Endothelial cell (in vitro differentiated cells): ENCODE results near the gene ELMO3. TPM values are rescaled to one million over a fixed set of nuclear protein-coding genes. Genes with fewer than 3 reads are reported as not detected.

Experiments
- DNase-seq: peaks from one replicate; pipeline ENCODE4 v3.0.0; 2021; ENCODE audit warnings: low spot score
- H3K27ac Mint-ChIP-seq: one replicate; pipeline ENCODE4 v1.8.0; 2021; ENCODE audit warnings: mixed read lengths, inconsistent platforms; ENCODE audit not compliant: unreplicated experiment
- H3K27me3 Mint-ChIP-seq: one replicate; pipeline ENCODE4 v1.8.0; 2021; ENCODE audit warnings: mild to moderate bottlenecking, moderate library complexity, mixed read lengths, inconsistent platforms; ENCODE audit not compliant: unreplicated experiment
- H3K36me3 Mint-ChIP-seq: one replicate; pipeline ENCODE4 v1.8.0; 2021; ENCODE audit warnings: mild to moderate bottlenecking, low read depth, mixed read lengths, inconsistent platforms; ENCODE audit not compliant: unreplicated experiment
- H3K4me1 Mint-ChIP-seq: one replicate; pipeline ENCODE4 v1.8.0; 2021; ENCODE audit warnings: mild to moderate bottlenecking, mixed read lengths, inconsistent platforms; ENCODE audit not compliant: unreplicated experiment
- H3K4me3 Mint-ChIP-seq: one replicate; pipeline ENCODE4 v1.8.0; 2021; ENCODE audit warnings: mild to moderate bottlenecking, mixed read lengths, inconsistent platforms; ENCODE audit not compliant: unreplicated experiment
- H3K9me3 Mint-ChIP-seq: one replicate; pipeline ENCODE4 v1.8.0; 2021; ENCODE audit warnings: mixed read lengths, inconsistent platforms; ENCODE audit not compliant: unreplicated experiment
- total RNA-seq: library from RNA; stranded (reverse); fragmentation: NEBNext Ultra II Directional; extraction: Animal tissue kit (Norgen Biotek cat#: 25700); gene quantifications from one replicate; pipeline ENCODE4 v1.2.1, GENCODE V29; 2021; ENCODE audit not compliant: unreplicated experiment
- TF ChIP-seq, protein P1 (sequence below): fragments of 200-600 bp; sonication (generic); IDR thresholded peaks from one replicate; pipeline ENCODE4 v1.5.0; 2021; ENCODE audit warnings: antibody characterized with exemption; ENCODE audit not compliant: unreplicated experiment

Gene ELMO3
- total RNA-seq, 1 donor from 2014 or later = 25.3 TPM

DNA sequence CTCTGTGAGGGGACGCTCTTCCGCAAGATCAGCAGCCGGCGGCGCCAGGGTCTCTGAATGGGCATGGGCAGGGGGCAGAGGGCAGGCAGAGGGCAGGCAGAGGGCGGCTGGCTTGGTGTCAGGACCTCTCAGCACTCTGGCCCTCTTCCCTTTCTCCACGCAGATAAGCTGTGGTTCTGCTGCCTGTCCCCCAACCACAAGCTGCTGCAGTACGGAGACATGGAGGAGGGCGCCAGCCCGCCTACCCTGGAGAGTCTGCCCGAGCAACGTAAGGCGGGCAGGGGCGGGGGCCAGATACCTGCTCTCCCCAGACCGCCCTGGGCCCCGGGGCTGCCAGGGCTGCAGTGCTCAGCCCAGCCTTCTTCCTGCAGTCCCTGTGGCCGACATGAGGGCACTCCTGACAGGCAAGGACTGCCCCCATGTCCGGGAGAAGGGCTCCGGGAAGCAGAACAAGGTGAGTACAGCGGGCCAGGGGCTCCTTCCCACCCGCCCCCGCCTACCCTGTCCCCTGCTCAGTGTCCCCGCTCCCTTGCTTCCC is 4.1 kb downstream of the ELMO3 start:
- Mint-ChIP-seq H3K36me3 (peaks cover 6% of the 10 kb centered on the region), H3K9me3 (no peaks in the 10 kb centered on the region), H3K4me1 (peaks cover 9% of the 10 kb centered on the region), H3K4me3 (no peak overlapping the region), H3K27me3 (peaks cover 19% of the 10 kb centered on the region), H3K27ac (no peak overlapping the region)
- no peak for DNase-seq
- TF ChIP-seq, protein P1, sequence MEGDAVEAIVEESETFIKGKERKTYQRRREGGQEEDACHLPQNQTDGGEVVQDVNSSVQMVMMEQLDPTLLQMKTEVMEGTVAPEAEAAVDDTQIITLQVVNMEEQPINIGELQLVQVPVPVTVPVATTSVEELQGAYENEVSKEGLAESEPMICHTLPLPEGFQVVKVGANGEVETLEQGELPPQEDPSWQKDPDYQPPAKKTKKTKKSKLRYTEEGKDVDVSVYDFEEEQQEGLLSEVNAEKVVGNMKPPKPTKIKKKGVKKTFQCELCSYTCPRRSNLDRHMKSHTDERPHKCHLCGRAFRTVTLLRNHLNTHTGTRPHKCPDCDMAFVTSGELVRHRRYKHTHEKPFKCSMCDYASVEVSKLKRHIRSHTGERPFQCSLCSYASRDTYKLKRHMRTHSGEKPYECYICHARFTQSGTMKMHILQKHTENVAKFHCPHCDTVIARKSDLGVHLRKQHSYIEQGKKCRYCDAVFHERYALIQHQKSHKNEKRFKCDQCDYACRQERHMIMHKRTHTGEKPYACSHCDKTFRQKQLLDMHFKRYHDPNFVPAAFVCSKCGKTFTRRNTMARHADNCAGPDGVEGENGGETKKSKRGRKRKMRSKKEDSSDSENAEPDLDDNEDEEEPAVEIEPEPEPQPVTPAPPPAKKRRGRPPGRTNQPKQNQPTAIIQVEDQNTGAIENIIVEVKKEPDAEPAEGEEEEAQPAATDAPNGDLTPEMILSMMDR = no peak

DNA sequence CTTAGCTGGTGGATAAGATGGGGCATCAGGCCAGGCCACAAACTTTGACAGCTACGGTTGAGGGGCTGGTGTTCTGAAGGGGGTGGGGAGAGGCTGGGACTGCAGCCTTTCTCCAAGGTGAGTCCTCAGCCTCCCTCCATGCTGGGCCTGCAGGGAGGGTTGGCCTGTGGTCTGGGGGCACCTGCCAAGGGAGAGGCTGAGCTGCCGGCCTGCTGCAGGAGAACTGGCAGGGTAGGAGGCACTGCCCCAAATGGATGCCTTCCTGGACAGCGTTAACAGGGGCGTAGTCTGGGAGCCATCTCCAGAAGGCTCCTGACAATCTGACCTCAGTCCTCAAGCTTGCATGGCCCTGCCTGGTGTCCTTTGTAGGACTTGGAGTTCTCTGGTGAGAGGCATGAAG is 5.1 kb downstream of the ELMO3 start:
- H3K36me3 Mint-ChIP-seq = peaks cover 7% of the 10 kb centered on the region
- H3K4me1 Mint-ChIP-seq = peaks cover 10% of the 10 kb centered on the region
- no peak overlapping the region for H3K4me3 Mint-ChIP-seq
- H3K27me3 Mint-ChIP-seq = peaks cover 18% of the 10 kb centered on the region
- no peak overlapping the region for H3K27ac Mint-ChIP-seq
- no peak for DNase-seq
- H3K9me3 Mint-ChIP-seq = no peaks in the 10 kb centered on the region
- TF ChIP-seq, protein P1 = no peak

DNA sequence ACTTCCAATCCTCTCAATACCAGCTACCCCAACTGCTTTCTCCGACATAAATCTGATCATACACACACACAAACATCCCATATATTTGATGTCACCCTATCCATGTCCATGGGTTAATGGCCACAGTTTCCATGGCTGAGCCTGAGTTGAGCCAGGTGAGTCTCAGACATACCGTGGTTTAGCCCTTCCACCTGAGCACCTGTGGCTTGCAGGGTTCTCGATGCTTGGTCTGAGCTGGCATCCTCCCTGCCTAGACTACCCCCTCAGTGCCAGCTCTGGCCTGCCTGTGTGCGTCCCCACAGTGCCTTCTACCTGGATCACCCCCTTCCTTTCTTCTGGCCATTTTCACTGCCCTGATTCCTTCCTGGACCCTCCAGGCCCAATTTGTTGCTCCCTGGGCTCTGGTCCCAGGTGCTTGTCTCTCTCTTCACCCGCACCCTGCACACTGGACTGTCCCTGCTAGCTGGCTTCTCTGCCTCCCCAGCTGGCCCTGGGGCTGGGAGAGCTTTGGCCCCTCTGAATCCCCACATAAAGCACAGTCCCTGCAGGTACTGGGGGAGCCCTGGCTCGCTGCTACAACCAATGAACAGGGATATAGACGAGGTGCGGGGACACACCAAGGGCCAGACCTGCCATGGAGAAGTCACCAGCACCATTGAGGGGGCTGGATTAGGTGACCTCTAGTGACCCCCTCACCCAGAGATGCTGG is 7.4 kb downstream of the ELMO3 start:
- H3K4me1 Mint-ChIP-seq = peaks cover 12% of the 10 kb centered on the region
- H3K9me3 Mint-ChIP-seq = no peaks in the 10 kb centered on the region
- peak overlapping the region; percentile 80 for H3K27ac Mint-ChIP-seq
- TF ChIP-seq, protein P1 = no peak
- peaks cover 11% of the 10 kb centered on the region for H3K36me3 Mint-ChIP-seq
- no peak for DNase-seq
- peak overlapping the region; percentile 64 for H3K4me3 Mint-ChIP-seq
- peaks cover 17% of the 10 kb centered on the region for H3K27me3 Mint-ChIP-seq

DNA sequence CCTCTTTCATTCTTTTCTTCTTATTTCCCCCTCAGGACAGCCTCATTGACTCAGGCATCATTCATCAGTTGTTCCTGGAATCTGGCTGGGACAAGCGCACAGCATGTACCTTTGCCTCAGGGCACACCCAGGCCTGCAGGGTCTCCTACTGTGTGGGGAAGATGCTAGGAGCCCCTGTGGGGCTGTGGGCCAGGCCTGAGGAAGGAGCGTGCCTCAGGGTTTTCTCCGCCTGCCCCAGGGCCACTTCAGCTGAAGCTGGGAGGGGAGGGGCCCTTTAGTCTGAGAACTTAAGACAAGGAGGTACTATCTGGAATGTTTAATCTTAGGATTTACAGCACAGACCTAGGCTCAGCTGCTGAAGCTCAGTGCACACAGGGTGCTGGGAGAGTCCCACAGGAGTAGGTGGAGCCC is 7.9 kb downstream of the ELMO3 start:
- H3K27me3 Mint-ChIP-seq = peaks cover 20% of the 10 kb centered on the region
- TF ChIP-seq, protein P1 = no peak
- DNase-seq = no peak
- peaks cover 11% of the 10 kb centered on the region for H3K36me3 Mint-ChIP-seq
- no peaks in the 10 kb centered on the region for H3K9me3 Mint-ChIP-seq
- H3K4me1 Mint-ChIP-seq = peaks cover 17% of the 10 kb centered on the region
- H3K27ac Mint-ChIP-seq = peak overlapping the region; percentile 9
- H3K4me3 Mint-ChIP-seq = no peak overlapping the region
